Measurements from ENCODE around the gene SUV39H1. TPM values are rescaled to one million over a fixed set of nuclear protein-coding genes. Genes with fewer than 3 reads are reported as not detected.

SUV39H1 gene
- total and polyA plus RNA-seq, 2 of the 13 experiments (the other 11 are each of a cell fraction or from before 2014, with no cell fraction given) = 5.2 to 10.1 TPM

- 52% methylated on average over 4 of the region's 4 CpGs for WGBS (ENCODE audit: low lambda C conversion rate)
- in situ Hi-C loops (cut with HindIII; ENCODE audit: extremely low pct_ligation_motif_present, low pct_unique_long_range_greater_than_20kb) (no loop called here), intact Hi-C loops (cut with micrococcal nuclease; ENCODE audit: unreplicated experiment) (no loop called here)
- POLR2A ChIA-PET = no interaction called here
- Histone ChIP-seq H3K27ac (ENCODE audit: extremely low read length, insufficient read depth, low read length) (no peak overlapping the region), H3K27me3 (ENCODE audit: control insufficient read depth in 1 of 2, insufficient read depth in 2 of 2, low read length in 2 of 2) (no peaks in the 10 kb centered on the region), H3K36me3 (replicated peaks in 1 of 2; ENCODE audit: control insufficient read depth in 1 of 2, insufficient read depth in 2 of 2, low read length in 2 of 2) (no peaks in the 10 kb centered on the region), H3K4me2 (ENCODE audit: low read depth, low read length) (no peak overlapping the region), H3K79me2 (ENCODE audit: insufficient read depth, low read length) (no peaks in the 10 kb centered on the region), H3K4me1 (ENCODE audit: insufficient read depth, low read length) (peaks cover 10% of the 10 kb centered on the region), H3K4me3 (replicated peaks in 1 of 3; ENCODE audit: insufficient read depth in 1 of 3, low read depth in 2 of 3, low read length in 3 of 3) (no peak overlapping the region), H3K9me3 (ENCODE audit: low read length) (no peaks in the 10 kb centered on the region), H2AFZ (ENCODE audit: low read length) (no peak overlapping the region), H3K9ac (ENCODE audit: insufficient read depth, low read depth, low read length) (no peak overlapping the region), H4K20me1 (ENCODE audit: insufficient read depth, low read length) (no peaks in the 10 kb centered on the region)
- BruUV-seq (replicated peaks) = no TSS peak
- TF ChIP-seq HNRNPLL (IDR thresholded peaks at IDR 0.05; ENCODE audit: low read depth, low read length, poor library complexity, severe bottlenecking) (no peak), RFX3 (CRISPR knock-in tag; IDR thresholded peaks at IDR 0.05) (no peak), ATF7 (IDR thresholded peaks at IDR 0.05) (peak; percentile 65), ATF7 (CRISPR knock-in tag; IDR thresholded peaks at IDR 0.05) (no peak), MYPOP (CRISPR knock-in tag; IDR thresholded peaks at IDR 0.05) (no peak)
- FAIRE-seq (no peak), ATAC-seq (no peak), DNase-seq (ENCODE audit: low spot score) (no peak)
- CTCF ChIA-PET (ENCODE audit: low intra/inter-chr PET ratio, low total read pairs) = no interaction called here
These were observed 48.7 kb downstream of the SUV39H1 start for GRCh38 chrX:48745222-48745621.

GRCh38 chrX:48747415-48748016 is 51.0 kb downstream of the SUV39H1 start:
- Histone ChIP-seq H3K4me3 (replicated peaks in 1 of 3; ENCODE audit: insufficient read depth in 1 of 3, low read depth in 2 of 3, low read length in 3 of 3) (no peak overlapping the region), H3K4me2 (ENCODE audit: low read depth, low read length) (no peak overlapping the region; the same call in 1 of the 2 replicates), H4K20me1 (ENCODE audit: insufficient read depth, low read length) (no peaks in the 10 kb centered on the region), H3K27me3 (ENCODE audit: control insufficient read depth in 1 of 2, insufficient read depth in 2 of 2, low read length in 2 of 2) (no peaks in the 10 kb centered on the region), H2AFZ (ENCODE audit: low read length) (no peak overlapping the region), H3K79me2 (ENCODE audit: insufficient read depth, low read length) (no peaks in the 10 kb centered on the region), H3K36me3 (replicated peaks in 1 of 2; ENCODE audit: control insufficient read depth in 1 of 2, insufficient read depth in 2 of 2, low read length in 2 of 2) (no peaks in the 10 kb centered on the region), H3K9ac (ENCODE audit: insufficient read depth, low read depth, low read length) (no peak overlapping the region), H3K27ac (ENCODE audit: extremely low read length, insufficient read depth, low read length) (no peak overlapping the region), H3K9me3 (ENCODE audit: low read length) (no peaks in the 10 kb centered on the region), H3K4me1 (ENCODE audit: insufficient read depth, low read length) (peaks cover 17% of the 10 kb centered on the region)
- ChIA-PET CTCF (ENCODE audit: low intra/inter-chr PET ratio, low total read pairs) (no interaction called here), POLR2A (interaction anchor here (2.7 kb wide), 1 partner anchor 10 kb away, joined by 12 read pairs; no protein-coding TSS in a partner anchor)
- in situ Hi-C loops (cut with HindIII; ENCODE audit: extremely low pct_ligation_motif_present, low pct_unique_long_range_greater_than_20kb) (no loop called here), intact Hi-C loops (cut with micrococcal nuclease; ENCODE audit: unreplicated experiment) (no loop called here)
- BruUV-seq (replicated peaks) = no TSS peak
- ATAC-seq (no peak), DNase-seq (ENCODE audit: low spot score) (no peak), FAIRE-seq (no peak)
- 55% methylated on average over 6 of the region's 8 CpGs for WGBS (ENCODE audit: low lambda C conversion rate)
- no peak for TF ChIP-seq PRDM4 (CRISPR knock-in tag; IDR thresholded peaks at IDR 0.05; ENCODE audit: borderline replicate concordance)
- no peak for TF ChIP-seq PHF8 (CRISPR knock-in tag; IDR thresholded peaks at IDR 0.05)
- TF ChIP-seq MED8 (CRISPR knock-in tag; IDR thresholded peaks at IDR 0.05; ENCODE audit: insufficient replicate concordance) = no peak
- TF ChIP-seq HMGA1 (CRISPR knock-in tag; conservative IDR thresholded peaks at IDR 0.05) = no peak
- no peak for TF ChIP-seq RFX3 (CRISPR knock-in tag; IDR thresholded peaks at IDR 0.05)
- TF ChIP-seq ZC3H13 (CRISPR knock-in tag; IDR thresholded peaks at IDR 0.05) = no peak
- TF ChIP-seq ZNF281 (CRISPR knock-in tag; IDR thresholded peaks at IDR 0.05; ENCODE audit: borderline replicate concordance) = no peak
